Fibroblast of lung (primary cell): ENCODE measurements around the gene PLSCR2.

Experiments
- EZH2 ChIP-seq: IDR thresholded peaks from 2 replicates; pipeline ENCODE4 v1.5.1; 2012; ENCODE audit warnings: low read length, control low read depth, mild to moderate bottlenecking; ENCODE audit errors: missing control alignments
- TF ChIP-seq, protein P1 (sequence below), 2 donors: IDR thresholded peaks in 1 of 2; conservative IDR thresholded peaks in 1 of 2; 1 replicate in 1 of 2; 2 replicates in 1 of 2; pipeline ENCODE4 v1.5.1; 2011 to 2012; ENCODE audit warnings: low read length in 2 of 2, control low read depth in 1 of 2, inconsistent platforms in 1 of 2, low read depth in 1 of 2, mild to moderate bottlenecking in 1 of 2

DNA sequence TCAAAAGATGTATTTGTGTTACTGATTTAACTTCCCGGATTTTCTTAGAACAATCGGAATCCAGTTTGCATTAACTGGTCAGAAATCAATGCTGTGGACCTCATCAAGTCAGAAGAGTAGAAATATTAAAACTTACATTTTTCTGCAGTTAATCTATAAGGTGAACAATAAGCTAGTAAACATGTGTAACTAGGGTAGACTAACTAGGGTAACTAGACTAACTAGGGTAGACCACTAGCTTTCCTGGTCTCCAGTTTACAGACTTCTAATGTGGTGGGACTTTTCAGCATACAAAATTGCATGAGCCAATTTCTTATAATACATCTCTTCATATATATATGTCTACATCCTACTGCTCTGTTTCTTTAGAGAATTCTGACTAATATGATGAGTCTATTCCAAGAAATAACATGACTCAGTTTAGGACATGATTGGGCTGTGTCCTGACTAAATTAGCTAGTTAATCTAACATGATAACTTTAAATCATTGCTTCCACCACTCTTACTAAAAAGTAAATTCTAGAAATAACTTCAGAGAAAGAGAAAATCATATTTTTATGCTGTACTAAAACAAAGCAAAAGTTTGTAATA lies 5.3 kb downstream of the PLSCR2 start:
- TF ChIP-seq, protein P1, sequence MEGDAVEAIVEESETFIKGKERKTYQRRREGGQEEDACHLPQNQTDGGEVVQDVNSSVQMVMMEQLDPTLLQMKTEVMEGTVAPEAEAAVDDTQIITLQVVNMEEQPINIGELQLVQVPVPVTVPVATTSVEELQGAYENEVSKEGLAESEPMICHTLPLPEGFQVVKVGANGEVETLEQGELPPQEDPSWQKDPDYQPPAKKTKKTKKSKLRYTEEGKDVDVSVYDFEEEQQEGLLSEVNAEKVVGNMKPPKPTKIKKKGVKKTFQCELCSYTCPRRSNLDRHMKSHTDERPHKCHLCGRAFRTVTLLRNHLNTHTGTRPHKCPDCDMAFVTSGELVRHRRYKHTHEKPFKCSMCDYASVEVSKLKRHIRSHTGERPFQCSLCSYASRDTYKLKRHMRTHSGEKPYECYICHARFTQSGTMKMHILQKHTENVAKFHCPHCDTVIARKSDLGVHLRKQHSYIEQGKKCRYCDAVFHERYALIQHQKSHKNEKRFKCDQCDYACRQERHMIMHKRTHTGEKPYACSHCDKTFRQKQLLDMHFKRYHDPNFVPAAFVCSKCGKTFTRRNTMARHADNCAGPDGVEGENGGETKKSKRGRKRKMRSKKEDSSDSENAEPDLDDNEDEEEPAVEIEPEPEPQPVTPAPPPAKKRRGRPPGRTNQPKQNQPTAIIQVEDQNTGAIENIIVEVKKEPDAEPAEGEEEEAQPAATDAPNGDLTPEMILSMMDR (conservative IDR thresholded peaks at IDR 0.05 in 1 of 2, IDR thresholded peaks at IDR 0.05 in 1 of 2; ENCODE audit: low read depth in 1 of 2, low read length in 2 of 2): no peak
- no peak for TF ChIP-seq EZH2
